Measurements from ENCODE around the gene KDM4B.

The KDM4B gene

DNA sequence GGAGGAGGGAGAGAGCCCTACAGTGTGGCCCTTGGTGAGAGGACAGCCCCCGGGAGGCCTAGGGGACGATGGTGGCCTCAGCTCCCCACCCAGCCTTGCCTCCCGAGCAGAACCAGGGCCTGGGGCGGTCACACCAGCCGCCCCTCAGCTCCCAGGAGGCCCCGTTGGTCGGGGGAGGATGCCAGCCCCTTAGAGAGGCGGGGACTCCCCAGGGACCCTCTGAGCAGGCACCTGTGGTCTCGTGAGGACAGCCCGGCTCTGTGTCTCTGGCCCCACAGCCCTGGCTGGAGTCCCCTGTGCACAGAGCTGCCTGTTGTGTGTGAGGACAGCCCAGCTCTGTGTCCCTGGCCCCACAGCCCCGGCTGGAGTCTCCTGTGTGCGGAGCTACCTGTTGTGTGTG is 158.8 kb downstream of the KDM4B start:
- no peak for DNase-seq

- DNase-seq = no peak
Measured at GRCh38 chr19:5128251-5128935, 159.5 kb downstream of the KDM4B start.

GRCh38 chr19:5128936-5129389 is 160.1 kb downstream of the KDM4B start:
- no peak for DNase-seq

DNA sequence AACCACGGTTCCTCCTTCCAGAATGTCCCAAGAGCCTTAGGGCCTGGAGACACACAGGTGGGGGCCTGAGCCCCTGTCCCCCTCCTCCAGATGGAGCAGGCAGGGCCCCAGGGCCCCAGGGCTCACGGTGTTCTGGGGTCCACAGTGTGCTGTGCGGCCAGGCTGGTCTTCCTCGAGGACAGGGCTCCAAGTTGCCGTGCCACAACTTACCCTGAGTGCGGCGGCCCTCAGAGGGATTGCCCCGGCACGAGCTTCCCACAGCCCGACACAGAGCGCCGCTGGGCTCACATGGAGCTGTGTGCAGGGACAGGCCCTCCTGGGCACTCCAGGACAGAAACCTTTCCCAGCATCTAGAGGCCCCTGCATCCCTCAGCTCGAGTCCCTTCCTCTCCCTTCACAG is 160.8 kb downstream of the KDM4B start:
- DNase-seq = no peak

DNA sequence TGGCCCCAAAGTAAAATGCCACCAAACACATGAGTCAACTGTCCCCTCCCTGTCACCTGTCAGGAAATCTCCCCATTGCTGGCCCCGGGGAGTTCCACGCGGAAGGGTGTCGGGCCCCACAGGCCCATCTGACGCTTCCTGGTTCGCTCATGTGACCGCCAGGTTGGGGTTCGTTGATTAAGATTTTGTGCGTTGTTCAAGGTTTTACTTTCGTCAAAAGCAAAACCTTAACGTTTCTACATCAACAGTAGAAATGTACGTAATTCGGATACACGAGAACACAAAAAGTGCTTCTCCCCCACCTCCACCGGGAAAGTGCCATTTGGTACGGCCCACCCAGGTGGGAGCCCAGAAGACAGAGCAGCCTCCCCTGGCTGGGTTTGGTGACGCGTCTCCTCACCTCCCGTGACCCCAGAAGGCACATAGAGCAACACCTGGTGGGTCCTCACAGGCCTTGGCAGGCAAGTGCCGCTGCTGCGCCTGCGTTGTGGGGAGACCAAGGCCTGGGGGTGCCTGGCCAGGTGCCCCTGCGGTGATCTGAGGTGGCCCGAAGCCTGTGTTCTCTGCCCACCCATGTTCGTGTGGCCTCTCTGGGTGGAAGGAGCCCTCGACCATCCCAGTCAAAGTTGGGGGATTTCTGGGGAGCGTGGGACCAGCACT is 161.6 kb downstream of the KDM4B start:
- peak; percentile 71 to 72 for DNase-seq

GRCh38 chr19:5131031-5131505 is 162.2 kb downstream of the KDM4B start:
- peak; percentile 53 to 60 for DNase-seq

DNA sequence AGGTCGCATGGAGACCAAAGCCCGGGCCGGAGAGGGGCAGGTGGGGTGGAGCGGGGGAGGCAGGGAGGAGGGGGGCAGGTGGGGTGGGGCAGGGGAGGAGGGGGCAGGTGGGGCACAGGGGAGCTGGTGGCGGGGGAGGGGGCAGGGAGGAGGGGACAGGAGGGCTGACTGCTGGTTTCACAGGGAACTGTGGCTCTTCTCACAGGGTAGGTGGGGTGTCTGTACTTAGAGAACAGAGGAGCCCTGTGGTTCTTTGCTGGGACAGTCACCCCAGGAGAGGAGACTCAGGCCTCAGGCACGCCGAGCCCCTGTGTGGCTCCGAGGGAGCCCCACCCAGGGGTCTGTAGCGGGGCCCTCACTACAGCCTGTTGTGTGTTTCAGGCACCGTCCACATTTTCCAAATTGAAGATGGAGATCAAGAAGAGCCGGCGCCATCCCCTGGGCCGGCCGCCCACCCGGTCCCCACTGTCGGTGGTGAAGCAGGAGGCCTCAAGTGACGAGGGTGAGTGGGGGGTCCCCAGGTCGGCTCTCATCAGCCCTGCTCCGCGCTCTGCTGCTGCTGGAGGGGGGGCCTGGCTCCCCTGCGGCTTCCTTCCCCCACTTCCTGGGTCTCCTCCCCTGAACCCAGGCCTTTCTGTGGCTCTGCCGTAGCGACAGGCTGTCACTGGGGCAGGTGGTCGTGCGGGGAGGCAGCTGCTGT is 162.7 kb downstream of the KDM4B start:
- peak; percentile 42 to 50 for DNase-seq

DNA sequence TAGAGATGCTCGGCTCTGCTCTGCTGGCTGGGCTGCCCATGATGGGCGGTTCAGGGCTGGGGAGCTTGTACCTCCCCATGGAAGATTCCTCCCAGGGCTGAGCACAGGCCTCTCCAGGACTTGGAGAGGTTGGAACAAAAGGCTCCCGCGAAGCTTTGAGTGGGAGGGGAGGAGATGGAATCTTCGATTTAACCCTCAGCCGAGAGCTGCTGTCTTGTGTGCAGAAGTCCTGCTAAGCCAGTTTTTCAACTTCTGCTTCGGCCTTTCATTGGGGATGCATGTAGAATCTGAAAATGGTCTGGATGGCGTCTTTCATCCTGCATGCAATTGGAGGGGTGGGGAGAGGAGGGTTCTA is 163.3 kb downstream of the KDM4B start:
- no peak for DNase-seq

GRCh38 chr19:5132698-5133651 is 164.1 kb downstream of the KDM4B start:
- DNase-seq = no peak

DNA sequence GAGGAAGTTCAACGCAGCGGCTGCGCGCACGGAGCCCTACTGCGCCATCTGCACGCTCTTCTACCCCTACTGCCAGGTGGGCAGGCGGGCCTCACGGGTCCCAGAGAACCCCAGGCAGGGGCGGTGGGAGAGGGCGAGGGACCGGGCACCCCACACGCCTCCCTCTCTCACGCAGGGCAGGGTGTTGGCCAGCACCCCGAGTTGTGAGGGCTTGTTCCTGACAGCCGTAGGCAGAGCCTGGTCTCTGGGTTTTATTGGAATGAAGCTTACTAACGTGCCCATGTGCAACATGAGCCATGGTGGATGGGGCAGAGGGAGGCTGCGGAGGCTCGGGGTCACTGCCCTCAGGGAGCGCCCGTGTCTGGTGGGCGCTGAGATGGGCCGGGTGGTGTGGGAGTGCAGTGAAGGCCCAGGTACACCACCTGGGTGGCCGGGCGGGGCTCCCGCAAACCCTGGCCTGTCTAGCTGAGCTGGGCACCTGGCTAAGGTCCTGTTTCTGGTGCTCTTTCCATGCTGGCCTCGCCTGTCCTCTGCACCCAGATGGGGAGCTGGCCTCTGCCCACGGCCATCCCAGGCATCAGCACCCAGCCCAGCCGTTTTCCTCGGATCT is 165.2 kb downstream of the KDM4B start:
- no peak for DNase-seq

DNA sequence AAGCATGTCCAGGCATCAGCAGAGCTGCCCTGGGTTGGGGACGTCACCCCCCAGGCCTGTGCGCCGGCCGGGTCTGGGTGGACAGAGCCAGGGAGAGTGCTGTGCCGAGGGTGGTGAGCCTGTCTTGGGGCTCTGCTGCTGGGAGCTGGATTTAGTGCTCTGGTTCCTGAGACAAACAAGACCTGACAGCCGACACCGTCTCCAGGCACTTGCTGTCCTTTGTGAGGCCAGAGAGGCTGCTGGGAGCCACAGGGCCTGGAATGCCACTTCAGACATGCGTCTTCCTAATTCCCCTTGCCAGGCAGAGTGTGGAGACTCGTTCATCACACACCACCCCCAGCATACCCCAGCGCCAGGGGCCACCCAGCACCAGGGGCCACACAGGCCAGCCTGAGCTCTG is 165.8 kb downstream of the KDM4B start:
- no peak for DNase-seq

DNA sequence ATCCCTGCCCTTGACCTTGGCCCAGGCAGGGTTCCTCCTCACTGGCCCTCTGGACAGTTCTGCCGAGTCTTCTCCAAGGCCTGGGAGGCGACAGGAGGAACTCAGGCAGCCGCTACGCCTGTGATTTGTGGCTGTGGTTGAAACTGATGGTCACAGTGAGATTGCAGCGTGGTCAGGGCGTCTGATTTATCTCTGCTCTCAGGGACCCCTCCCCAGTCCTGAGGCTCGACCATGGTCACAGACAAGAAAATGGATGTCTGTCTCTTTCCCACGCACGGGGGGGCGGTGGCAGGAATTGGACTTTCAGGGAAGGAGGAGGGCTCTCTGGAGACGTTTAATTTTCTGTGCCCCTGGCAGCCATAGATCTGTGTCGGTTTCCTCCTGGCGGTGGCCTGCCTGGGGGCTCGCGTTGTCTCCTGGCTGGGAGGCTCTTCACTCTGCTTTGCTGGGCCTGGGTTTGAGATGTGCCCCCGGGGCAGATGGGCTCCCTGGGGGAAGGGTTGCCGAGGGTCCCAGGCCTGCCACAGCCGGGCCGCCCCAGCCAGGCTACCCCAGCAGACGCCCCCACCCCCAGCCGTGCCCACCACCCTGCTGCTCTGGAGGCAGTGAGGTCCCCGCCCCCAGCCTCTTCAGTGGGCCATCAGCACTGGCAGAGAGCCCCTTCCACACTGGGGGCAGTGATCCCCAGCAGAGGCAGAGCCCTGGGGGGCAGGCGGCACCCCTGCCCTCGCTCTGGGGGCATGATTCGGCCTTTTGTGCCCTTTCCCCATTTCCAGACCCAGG is 167.4 kb downstream of the KDM4B start:
- DNase-seq = no peak

DNA sequence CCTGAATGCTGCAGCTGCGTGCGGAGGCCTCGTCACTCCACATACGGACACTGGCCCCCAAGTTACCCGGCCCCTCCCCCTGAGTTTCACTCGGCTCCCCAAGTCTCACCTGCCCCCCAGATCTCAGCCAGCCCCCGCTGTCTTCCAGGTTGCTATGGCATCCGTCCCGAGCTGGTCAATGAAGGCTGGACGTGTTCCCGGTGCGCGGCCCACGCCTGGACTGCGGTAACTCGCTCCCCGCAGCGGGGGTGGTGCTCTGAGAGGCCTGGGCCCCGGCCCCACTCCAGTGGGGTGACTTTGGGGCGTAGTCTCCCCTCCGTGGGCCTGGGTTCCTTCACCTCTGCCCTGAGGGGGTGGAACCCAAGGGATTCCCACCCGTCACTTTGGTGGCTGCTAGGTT is 168.2 kb downstream of the KDM4B start:
- DNase-seq = no peak

DNA sequence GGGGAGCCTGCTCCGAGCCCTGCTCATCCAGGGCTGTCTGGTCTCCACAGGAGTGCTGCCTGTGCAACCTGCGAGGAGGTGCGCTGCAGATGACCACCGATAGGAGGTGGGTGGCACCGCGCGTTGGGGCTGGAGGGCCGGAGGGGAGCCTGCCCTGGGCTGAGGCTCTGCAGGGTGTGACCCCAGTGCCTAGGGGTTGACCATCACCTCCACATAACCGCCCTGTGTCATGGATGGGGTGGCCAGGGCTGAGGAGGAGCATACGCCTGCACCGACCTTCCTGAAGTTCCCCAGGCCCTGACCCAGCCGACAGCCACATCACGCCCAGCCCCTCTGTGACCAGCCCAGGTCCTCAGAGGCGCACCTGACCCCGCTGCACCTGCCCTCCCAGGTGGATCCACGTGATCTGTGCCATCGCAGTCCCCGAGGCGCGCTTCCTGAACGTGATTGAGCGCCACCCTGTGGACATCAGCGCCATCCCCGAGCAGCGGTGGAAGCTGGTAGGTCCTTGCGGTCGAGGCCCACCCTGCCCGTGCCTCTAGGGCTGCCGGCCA is 168.7 kb downstream of the KDM4B start:
- DNase-seq = peak in 1 of 2 experiments; percentile 48

DNA sequence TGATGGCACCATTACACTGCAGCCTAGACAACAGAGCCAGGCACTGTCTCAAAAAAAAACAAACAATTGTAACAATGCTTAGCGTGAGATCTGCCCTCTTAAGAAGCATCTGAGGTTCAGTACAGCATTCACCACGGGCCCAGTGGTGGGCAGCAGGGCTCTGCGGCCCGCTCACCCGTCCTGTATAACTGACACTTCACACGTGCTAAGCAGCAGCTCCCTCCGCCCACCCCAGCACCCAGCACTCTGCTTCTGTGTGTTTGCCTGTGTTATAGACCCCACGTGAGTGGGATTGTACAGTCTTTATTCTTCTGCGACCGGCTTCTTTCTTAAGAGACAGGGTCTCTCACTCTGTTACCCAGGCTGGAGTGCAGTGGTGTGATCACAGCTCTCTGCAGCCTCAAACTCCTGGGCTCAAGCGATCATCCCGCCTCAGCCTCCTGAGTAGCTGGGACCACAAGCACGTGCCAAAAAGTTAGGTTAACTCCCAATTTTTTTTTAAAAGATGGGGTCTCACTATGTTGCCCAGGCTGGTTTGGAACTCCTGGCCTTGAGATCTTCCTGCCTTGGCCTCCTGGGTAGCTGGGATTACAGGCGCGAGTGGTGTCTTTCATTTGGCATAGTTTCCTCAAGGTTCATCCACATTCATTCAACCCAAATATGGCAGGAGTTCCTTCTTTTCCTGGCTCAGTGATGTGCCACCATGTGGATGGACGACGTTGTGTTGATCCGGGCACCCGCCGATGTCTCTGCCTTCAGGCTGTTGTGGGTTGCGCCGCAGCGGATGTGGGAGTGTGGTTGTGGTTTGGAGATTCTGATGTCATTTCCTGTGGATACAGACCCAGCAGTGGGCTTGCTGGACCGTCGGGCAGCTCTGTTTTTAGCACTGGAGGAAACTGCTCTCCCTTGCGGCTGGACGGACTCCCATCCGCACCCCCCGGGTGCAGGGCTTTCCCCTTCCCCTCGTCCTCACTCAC is 170.0 kb downstream of the KDM4B start:
- peak; percentile 92 to 93 for DNase-seq

DNA sequence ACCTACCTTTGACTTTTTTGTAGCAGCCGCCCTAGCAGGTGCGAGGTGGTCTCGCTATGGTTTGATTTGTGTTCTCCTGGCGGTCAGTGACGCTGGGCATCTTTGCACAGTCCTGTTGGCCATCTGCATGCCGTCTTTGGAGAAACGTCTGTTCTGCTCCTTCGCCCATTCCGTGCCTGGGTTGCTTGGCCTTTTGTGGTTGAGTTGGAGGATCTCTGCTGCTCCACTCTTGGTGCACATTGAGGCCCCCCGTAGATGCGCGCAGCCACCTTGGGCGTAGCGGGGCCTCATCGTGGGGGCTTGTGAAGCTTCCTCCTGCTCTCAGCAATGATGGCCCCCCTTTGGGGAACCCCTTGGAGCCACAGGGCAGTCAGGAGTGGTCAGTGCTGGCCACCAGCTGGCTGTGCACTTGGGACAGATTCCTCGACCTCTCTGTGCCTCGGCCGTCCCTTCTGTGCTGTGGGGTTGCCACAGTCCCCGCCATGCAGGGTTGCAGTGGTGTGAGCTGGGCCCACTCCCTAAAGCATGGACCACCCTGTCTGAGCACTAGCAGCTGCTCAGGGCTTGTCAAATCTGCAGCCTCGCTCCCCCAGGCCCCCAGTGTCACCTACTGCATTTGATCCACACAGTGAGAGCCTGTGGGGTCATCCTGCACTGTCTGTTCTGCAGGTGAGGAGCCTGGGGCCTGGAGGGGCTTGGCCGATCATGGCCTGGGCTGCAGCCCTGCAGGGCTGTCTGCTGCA is 170.8 kb downstream of the KDM4B start:
- no peak for DNase-seq

DNA sequence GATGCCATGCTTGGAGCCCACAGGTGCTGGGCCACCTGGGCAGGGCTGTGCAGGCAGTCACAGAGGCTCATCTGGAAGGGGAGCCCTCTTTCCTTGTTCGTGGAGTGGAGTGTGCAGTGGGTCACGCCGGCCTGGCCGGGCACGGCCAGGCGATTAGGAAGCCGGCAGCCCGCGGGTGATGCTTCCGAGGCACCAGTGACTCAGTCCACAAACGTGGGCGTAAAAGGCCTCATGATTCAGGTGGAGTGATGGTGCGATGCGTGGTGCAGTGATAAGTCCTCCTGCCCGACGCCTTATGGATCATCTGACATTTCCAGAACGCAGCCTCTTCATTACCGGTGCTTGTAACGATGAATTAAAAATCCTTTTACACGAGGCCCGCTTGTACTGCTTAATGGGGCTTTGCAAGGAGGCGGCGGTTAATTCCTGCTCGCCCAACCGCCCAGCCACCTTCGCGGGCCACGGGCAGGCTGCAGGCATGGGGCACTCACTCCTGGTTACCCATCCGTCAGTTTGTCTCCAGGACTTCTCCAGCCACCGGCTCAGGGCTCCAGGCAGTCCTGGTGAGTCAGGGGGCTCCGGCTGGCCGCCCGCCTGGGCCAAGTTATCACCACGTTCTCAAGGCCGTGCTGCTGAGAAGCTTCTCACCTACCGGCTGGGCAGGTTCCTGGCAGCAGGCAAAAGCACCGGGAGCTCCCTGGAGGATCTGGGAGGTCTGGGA is 172.4 kb downstream of the KDM4B start:
- peak; percentile 39 to 47 for DNase-seq
